Mammary epithelial cell (primary cell): ENCODE results near the gene NR2F6.

Experiments used
- EZH2 ChIP-seq: IDR thresholded peaks from 2 replicates; pipeline ENCODE4 v1.6.1; 2012; ENCODE audit warnings: low read length, inconsistent platforms, borderline replicate concordance
- TF ChIP-seq, protein P1 (sequence below), 2 donors: IDR thresholded peaks in 1 of 2; conservative IDR thresholded peaks in 1 of 2; 2 replicates each; pipeline ENCODE4 v1.5.1; 2011 to 2012; ENCODE audit warnings: inconsistent platforms in 2 of 2, low read length in 2 of 2, mild to moderate bottlenecking in 2 of 2, control low read depth in 1 of 2, low read depth in 1 of 2; ENCODE audit not compliant: insufficient read depth in 1 of 2; ENCODE audit errors: extremely low read depth in 1 of 2

DNA sequence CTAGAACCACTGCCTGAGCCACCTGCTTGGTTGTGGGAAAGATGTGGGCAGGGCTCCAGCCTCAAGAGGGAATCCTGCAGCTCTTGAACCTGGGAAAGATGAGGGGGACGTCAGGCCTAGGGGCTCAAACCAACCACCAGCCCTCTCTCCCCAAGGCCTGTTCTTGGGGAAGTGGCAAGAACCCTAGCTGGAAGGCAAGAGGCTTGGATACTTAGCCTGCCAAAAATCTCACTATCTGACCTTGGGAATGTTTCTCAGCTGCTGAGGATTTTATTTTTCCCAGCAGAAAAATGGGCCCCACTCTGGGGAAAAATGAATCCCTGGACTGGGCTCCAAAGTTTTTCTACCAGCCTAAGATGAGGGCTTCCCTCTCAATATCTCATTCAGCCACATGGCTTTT, 14.2 kb upstream of the NR2F6 start:
- TF ChIP-seq, protein P1, sequence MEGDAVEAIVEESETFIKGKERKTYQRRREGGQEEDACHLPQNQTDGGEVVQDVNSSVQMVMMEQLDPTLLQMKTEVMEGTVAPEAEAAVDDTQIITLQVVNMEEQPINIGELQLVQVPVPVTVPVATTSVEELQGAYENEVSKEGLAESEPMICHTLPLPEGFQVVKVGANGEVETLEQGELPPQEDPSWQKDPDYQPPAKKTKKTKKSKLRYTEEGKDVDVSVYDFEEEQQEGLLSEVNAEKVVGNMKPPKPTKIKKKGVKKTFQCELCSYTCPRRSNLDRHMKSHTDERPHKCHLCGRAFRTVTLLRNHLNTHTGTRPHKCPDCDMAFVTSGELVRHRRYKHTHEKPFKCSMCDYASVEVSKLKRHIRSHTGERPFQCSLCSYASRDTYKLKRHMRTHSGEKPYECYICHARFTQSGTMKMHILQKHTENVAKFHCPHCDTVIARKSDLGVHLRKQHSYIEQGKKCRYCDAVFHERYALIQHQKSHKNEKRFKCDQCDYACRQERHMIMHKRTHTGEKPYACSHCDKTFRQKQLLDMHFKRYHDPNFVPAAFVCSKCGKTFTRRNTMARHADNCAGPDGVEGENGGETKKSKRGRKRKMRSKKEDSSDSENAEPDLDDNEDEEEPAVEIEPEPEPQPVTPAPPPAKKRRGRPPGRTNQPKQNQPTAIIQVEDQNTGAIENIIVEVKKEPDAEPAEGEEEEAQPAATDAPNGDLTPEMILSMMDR (conservative IDR thresholded peaks at IDR 0.05 in 1 of 2, IDR thresholded peaks at IDR 0.05 in 1 of 2; ENCODE audit: extremely low read depth in 1 of 2, insufficient read depth in 1 of 2, low read depth in 1 of 2, low read length in 2 of 2), result no peak
- no peak for TF ChIP-seq EZH2
